ENCODE data around the gene MTUS2.

DNA sequence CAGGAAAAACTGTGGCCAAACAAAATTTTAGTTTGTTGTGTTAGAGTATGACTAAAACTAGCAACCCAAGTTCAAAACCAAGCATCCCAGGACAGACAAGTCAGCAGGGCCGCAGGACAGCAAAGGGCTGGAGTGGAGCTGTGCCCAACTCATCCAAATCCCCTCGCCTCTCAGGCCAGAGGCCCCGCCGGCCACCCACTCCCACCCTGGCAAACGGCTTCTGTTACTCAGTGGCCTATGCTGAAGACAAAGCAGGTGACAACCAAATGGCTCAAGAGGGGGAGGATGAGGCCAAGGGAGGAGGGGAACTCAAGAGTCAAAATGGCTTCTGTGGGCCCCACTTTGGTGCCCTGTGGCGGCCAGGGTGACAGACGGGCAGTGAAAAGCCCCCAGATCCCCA lies 705.6 kb downstream of the MTUS2 start:
- TF ChIP-seq, protein P1, sequence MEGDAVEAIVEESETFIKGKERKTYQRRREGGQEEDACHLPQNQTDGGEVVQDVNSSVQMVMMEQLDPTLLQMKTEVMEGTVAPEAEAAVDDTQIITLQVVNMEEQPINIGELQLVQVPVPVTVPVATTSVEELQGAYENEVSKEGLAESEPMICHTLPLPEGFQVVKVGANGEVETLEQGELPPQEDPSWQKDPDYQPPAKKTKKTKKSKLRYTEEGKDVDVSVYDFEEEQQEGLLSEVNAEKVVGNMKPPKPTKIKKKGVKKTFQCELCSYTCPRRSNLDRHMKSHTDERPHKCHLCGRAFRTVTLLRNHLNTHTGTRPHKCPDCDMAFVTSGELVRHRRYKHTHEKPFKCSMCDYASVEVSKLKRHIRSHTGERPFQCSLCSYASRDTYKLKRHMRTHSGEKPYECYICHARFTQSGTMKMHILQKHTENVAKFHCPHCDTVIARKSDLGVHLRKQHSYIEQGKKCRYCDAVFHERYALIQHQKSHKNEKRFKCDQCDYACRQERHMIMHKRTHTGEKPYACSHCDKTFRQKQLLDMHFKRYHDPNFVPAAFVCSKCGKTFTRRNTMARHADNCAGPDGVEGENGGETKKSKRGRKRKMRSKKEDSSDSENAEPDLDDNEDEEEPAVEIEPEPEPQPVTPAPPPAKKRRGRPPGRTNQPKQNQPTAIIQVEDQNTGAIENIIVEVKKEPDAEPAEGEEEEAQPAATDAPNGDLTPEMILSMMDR (IDR thresholded peaks at IDR 0.05) = no peak
- TF ChIP-seq POLR2A (IDR thresholded peaks at IDR 0.05) = no peak
